ENCODE results near the gene PTPRN2.
"Not testable (repeated sequence)": the region's sequence is repeated elsewhere in the genome, so short reads cannot be mapped to it uniquely, and the experiment has no call there.

The PTPRN2 gene

GRCh38 chr7:157667261-157667660 is 920.4 kb downstream of the PTPRN2 start:
- no peak for DNase-seq (ENCODE audit: low read depth in 4 of 4, low spot score in 1 of 4)

- no peak for DNase-seq (ENCODE audit: low read depth in 4 of 4, low spot score in 1 of 4)
Observed at GRCh38 chr7:157666530-157667040, 921.0 kb downstream of the PTPRN2 start.

GRCh38 chr7:157665634-157665988 is 922.0 kb downstream of the PTPRN2 start:
- DNase-seq (ENCODE audit: low read depth in 4 of 4, low spot score in 1 of 4), result not testable (repeated sequence)

- no peak for DNase-seq (ENCODE audit: low read depth in 4 of 4, low spot score in 1 of 4)
Observed at GRCh38 chr7:157664871-157665633, 922.6 kb downstream of the PTPRN2 start.

GRCh38 chr7:157664034-157664433 is 923.6 kb downstream of the PTPRN2 start:
- no peak for DNase-seq (ENCODE audit: low read depth in 4 of 4, low spot score in 1 of 4)

- no peak for DNase-seq (ENCODE audit: low read depth in 4 of 4, low spot score in 1 of 4)
Observed at GRCh38 chr7:157662981-157663716, 924.5 kb downstream of the PTPRN2 start.

- DNase-seq (ENCODE audit: low read depth in 4 of 4, low spot score in 1 of 4), result no peak
Observed at GRCh38 chr7:157662110-157662791, 925.4 kb downstream of the PTPRN2 start.

GRCh38 chr7:157661611-157661975 is 926.0 kb downstream of the PTPRN2 start:
- no peak for DNase-seq (ENCODE audit: low read depth in 4 of 4, low spot score in 1 of 4)

- DNase-seq (ENCODE audit: low read depth in 4 of 4, low spot score in 1 of 4), result no peak
Observed at GRCh38 chr7:157660971-157661610, 926.5 kb downstream of the PTPRN2 start.

GRCh38 chr7:157658851-157659412 is 928.7 kb downstream of the PTPRN2 start:
- DNase-seq (ENCODE audit: low read depth in 4 of 4, low spot score in 1 of 4), result no peak

- DNase-seq (ENCODE audit: low read depth in 4 of 4, low spot score in 1 of 4), result no peak
Observed at GRCh38 chr7:157657741-157658740, 929.6 kb downstream of the PTPRN2 start.

- no peak for DNase-seq (ENCODE audit: low read depth in 4 of 4, low spot score in 1 of 4)
Observed at GRCh38 chr7:157656195-157656769, 931.3 kb downstream of the PTPRN2 start.

- DNase-seq (ENCODE audit: low read depth in 4 of 4, low spot score in 1 of 4), result no peak
Observed at GRCh38 chr7:157654350-157654749, 933.3 kb downstream of the PTPRN2 start.

- no peak for DNase-seq (ENCODE audit: low read depth in 4 of 4, low spot score in 1 of 4)
Observed at GRCh38 chr7:157653827-157654207, 933.8 kb downstream of the PTPRN2 start.

- DNase-seq (ENCODE audit: low read depth in 4 of 4, low spot score in 1 of 4), result no peak
Observed at GRCh38 chr7:157652954-157653826, 934.4 kb downstream of the PTPRN2 start.

- no peak for DNase-seq (ENCODE audit: low read depth in 4 of 4, low spot score in 1 of 4)
Observed at GRCh38 chr7:157652161-157652953, 935.3 kb downstream of the PTPRN2 start.

GRCh38 chr7:157651366-157652160 is 936.1 kb downstream of the PTPRN2 start:
- DNase-seq (ENCODE audit: low read depth in 4 of 4, low spot score in 1 of 4), result no peak
